ENCODE measurements around the gene GFOD1.

GRCh38 chr6:13474360-13474759 is 13.0 kb downstream of the GFOD1 start:
- TF ChIP-seq CTCF (IDR thresholded peaks at IDR 0.05) (no peak), POLR2A (IDR thresholded peaks at IDR 0.05) (no peak)

All from esophagus squamous epithelium (tissue), 4 donors.